Endodermal cell (in vitro differentiated cells): Measurements from ENCODE around the gene GPC3. TPM values are rescaled to one million over a fixed set of nuclear protein-coding genes. Genes with fewer than 3 reads are reported as not detected.

Experiments used
- DNase-seq: peaks from one replicate; pipeline ENCODE4 v3.0.0-alpha.2; 2017
- H3K27ac ChIP-seq: 2 replicates; pipeline ENCODE4 v1.5.1; 2013; ENCODE audit warnings: mild to moderate bottlenecking, low read depth, low read length, moderate library complexity
- H3K27me3 ChIP-seq: 2 replicates; pipeline ENCODE4 v1.6.1; 2013; ENCODE audit warnings: mild to moderate bottlenecking, low read length, moderate library complexity; ENCODE audit not compliant: insufficient read depth, control insufficient read depth, poor library complexity, severe bottlenecking
- H3K36me3 ChIP-seq: 2 replicates; pipeline ENCODE4 v1.7.0; 2013; ENCODE audit warnings: mild to moderate bottlenecking, low read length, moderate library complexity; ENCODE audit not compliant: control insufficient read depth, insufficient read depth
- H3K4me1 ChIP-seq: one replicate; pipeline ENCODE4 v1.7.0; 2013; ENCODE audit warnings: low read length; ENCODE audit not compliant: control insufficient read depth, insufficient read depth
- H3K4me3 ChIP-seq: 2 replicates; pipeline ENCODE4 v1.5.1; 2013; ENCODE audit warnings: mild to moderate bottlenecking, low read length, moderate library complexity
- H3K9ac ChIP-seq: 2 replicates; pipeline ENCODE4 v1.6.1; 2013; ENCODE audit warnings: mild to moderate bottlenecking, low read length, moderate library complexity; ENCODE audit not compliant: poor library complexity, severe bottlenecking; ENCODE audit errors: extremely low read depth
- H3K9me3 ChIP-seq: 2 replicates; pipeline ENCODE4 v1.6.1; 2013; ENCODE audit warnings: mild to moderate bottlenecking, low read length, moderate library complexity; ENCODE audit not compliant: control insufficient read depth
- H3K27ac Mint-ChIP-seq: 2 replicates; pipeline ENCODE4 v1.8.0; 2020; ENCODE audit warnings: mixed read lengths
- H3K27me3 Mint-ChIP-seq: 2 replicates; pipeline ENCODE4 v1.8.0; 2021; ENCODE audit warnings: mild to moderate bottlenecking, mixed read lengths; ENCODE audit not compliant: insufficient read depth
- H3K36me3 Mint-ChIP-seq: 2 replicates; pipeline ENCODE4 v1.8.0; 2020; ENCODE audit warnings: low read depth, mixed read lengths
- H3K4me1 Mint-ChIP-seq: 2 replicates; pipeline ENCODE4 v1.8.0; 2020; ENCODE audit warnings: mixed read lengths
- H3K4me3 Mint-ChIP-seq: 2 replicates; pipeline ENCODE4 v1.8.0; 2020; ENCODE audit warnings: mild to moderate bottlenecking, moderate library complexity, mixed read lengths
- H3K9me3 Mint-ChIP-seq: 2 replicates; pipeline ENCODE4 v1.8.0; 2020; ENCODE audit warnings: mild to moderate bottlenecking, mixed read lengths
- CTCF ChIP-seq: fragments of 200-600 bp; sonication (generic); conservative IDR thresholded peaks from 2 replicates; pipeline ENCODE4 v1.5.0; 2021; ENCODE audit warnings: antibody characterized with exemption, mild to moderate bottlenecking
- WGBS, 2 experiments: methylation state at CpG; one replicate each; pipeline versions ENCODE4 v1.1.5 to v1.1.7; 2013; ENCODE audit warnings: missing lambda C conversion rate in 2 of 2, mixed read lengths in 1 of 2; ENCODE audit not compliant: insufficient coverage in 1 of 2, insufficient read length in 1 of 2; 5-methylcytosine and 5-hydroxymethylcytosine counted together
- total RNA-seq, 2 donors: library from RNA; stranded (reverse); fragmentation: NEBNext Ultra II Directional in 1 of 2; extraction: Animal tissue kit (Norgen Biotek cat#: 25700) in 1 of 2; gene quantifications; 2 replicates in 1 of 2; 3 replicates in 1 of 2; pipeline ENCODE4 v1.2.1, GENCODE V29; 2021

GPC3 gene
- total RNA-seq, 2 donors from 2014 or later, result 39.5 to 125 TPM

GRCh38 chrX:133590703-133591505 is 394.5 kb downstream of the GPC3 start:
- Histone ChIP-seq H3K9ac (no peak overlapping the region), H3K4me1 (no peaks in the 10 kb centered on the region), H3K27ac (no peak overlapping the region), H3K27me3 (no peaks in the 10 kb centered on the region), H3K4me3 (no peak overlapping the region), H3K36me3 (no peaks in the 10 kb centered on the region), H3K9me3 (no peaks in the 10 kb centered on the region)
- no peak overlapping the region for H3K4me3 Mint-ChIP-seq
- WGBS, 2 experiments, result 95 to 100% methylated on average over 3 to 7 of the region's 7 CpGs
- no peak for TF ChIP-seq CTCF
- H3K36me3 Mint-ChIP-seq, result peaks cover 9% of the 10 kb centered on the region
- DNase-seq, result no peak
- no peaks in the 10 kb centered on the region for H3K27me3 Mint-ChIP-seq
- no peak overlapping the region for H3K27ac Mint-ChIP-seq
- H3K9me3 Mint-ChIP-seq, result no peaks in the 10 kb centered on the region
- H3K4me1 Mint-ChIP-seq, result peaks cover 28% of the 10 kb centered on the region

GRCh38 chrX:133588827-133589226 is 396.6 kb downstream of the GPC3 start:
- H3K36me3 ChIP-seq, result no peaks in the 10 kb centered on the region
- H3K9me3 ChIP-seq, result no peaks in the 10 kb centered on the region
- Mint-ChIP-seq H3K27me3 (no peaks in the 10 kb centered on the region), H3K36me3 (peaks cover 5% of the 10 kb centered on the region), H3K9me3 (no peaks in the 10 kb centered on the region), H3K4me3 (no peak overlapping the region), H3K27ac (no peak overlapping the region), H3K4me1 (peaks cover 24% of the 10 kb centered on the region)
- no peaks in the 10 kb centered on the region for H3K4me1 ChIP-seq
- H3K4me3 ChIP-seq, result no peak overlapping the region
- 89 to 100% methylated on average over 1 of the region's 1 CpG for WGBS, 2 experiments
- no peak for TF ChIP-seq CTCF
- H3K27me3 ChIP-seq, result no peaks in the 10 kb centered on the region
- DNase-seq, result no peak
- no peak overlapping the region for H3K9ac ChIP-seq
- H3K27ac ChIP-seq, result no peak overlapping the region

- H3K4me3 Mint-ChIP-seq, result no peak overlapping the region
- no peak overlapping the region for H3K4me3 ChIP-seq
- no peaks in the 10 kb centered on the region for H3K9me3 Mint-ChIP-seq
- H3K27me3 Mint-ChIP-seq, result no peaks in the 10 kb centered on the region
- H3K9me3 ChIP-seq, result no peaks in the 10 kb centered on the region
- H3K27ac Mint-ChIP-seq, result no peak overlapping the region
- H3K9ac ChIP-seq, result no peak overlapping the region
- no peaks in the 10 kb centered on the region for H3K27me3 ChIP-seq
- H3K4me1 Mint-ChIP-seq, result peaks cover 24% of the 10 kb centered on the region
- H3K27ac ChIP-seq, result no peak overlapping the region
- DNase-seq, result no peak
- no peaks in the 10 kb centered on the region for H3K36me3 ChIP-seq
- TF ChIP-seq CTCF, result no peak
- peaks cover 5% of the 10 kb centered on the region for H3K36me3 Mint-ChIP-seq
- 95% methylated on average over 3 of the region's 4 CpGs; no CpG with 5 or more reads in 1 of the 2 experiments for WGBS, 2 experiments
- no peaks in the 10 kb centered on the region for H3K4me1 ChIP-seq
Observed at GRCh38 chrX:133587818-133588217, 397.6 kb downstream of the GPC3 start.
